Endothelial cell of umbilical vein (primary cell): ENCODE results near the gene PID1. TPM values are rescaled to one million over a fixed set of nuclear protein-coding genes. Genes with fewer than 3 reads are reported as not detected.

Source experiments
- BruUV-seq: library from RNA; stranded (reverse); fragments of 400-500 nt; replicated peaks from 2 replicates; lab custom pipeline; 2021; lab: Mats Ljungman, UMichigan
- CTCF ChIA-PET: fragments of 300-600, 350-600 bp; sonication (Branson Sonifier 250); formaldehyde crosslinking; loops from one replicate; lab custom pipeline; 2021; ENCODE audit warnings: antibody characterized with exemption, inconsistent platforms; lab: Charles Lee
- POLR2A ChIA-PET: fragments of 300-600, 350-600 bp; sonication (Branson Sonifier 250); formaldehyde crosslinking; loops from one replicate; lab custom pipeline; 2021; ENCODE audit warnings: antibody characterized with exemption, inconsistent platforms; lab: Charles Lee
- DNase-seq: peaks from one replicate; pipeline ENCODE4 v3.0.0-alpha.2; 2011; ENCODE audit warnings: low read depth, low spot score
- FAIRE-seq: peaks from 2 replicates; lab custom pipeline; 2011; peaks lifted over from hg19 to GRCh38; lab: Jason Lieb, UNC
- H2AFZ ChIP-seq: 2 replicates; pipeline ENCODE4 v1.6.0; 2012; ENCODE audit warnings: low read depth, low read length, control low read depth, inconsistent platforms
- H3K27ac ChIP-seq: 2 replicates; pipeline ENCODE4 v1.5.1; 2011; ENCODE audit warnings: low read depth, mild to moderate bottlenecking, control low read depth, low read length, moderate library complexity; ENCODE audit not compliant: insufficient read depth
- H3K27me3 ChIP-seq, 2 experiments: 2 replicates each; pipeline versions ENCODE4 v1.6.0 to v1.6.1; 2011; ENCODE audit warnings: low read length in 2 of 2, mixed read lengths in 1 of 2; ENCODE audit not compliant: control insufficient read depth in 2 of 2, insufficient read depth in 2 of 2
- H3K36me3 ChIP-seq, 2 experiments: 2 replicates in 1 of 2; 3 replicates in 1 of 2; pipeline ENCODE4 v1.5.1; 2011; ENCODE audit warnings: low read length in 2 of 2, mild to moderate bottlenecking in 1 of 2, moderate library complexity in 1 of 2; ENCODE audit not compliant: control insufficient read depth in 2 of 2, insufficient read depth in 2 of 2; ENCODE audit errors: extremely low read depth in 1 of 2
- H3K4me1 ChIP-seq: 3 replicates; pipeline ENCODE4 v1.5.1; 2011; ENCODE audit warnings: mild to moderate bottlenecking, low read length; ENCODE audit not compliant: control insufficient read depth, insufficient read depth; ENCODE audit errors: extremely low read depth
- H3K4me2 ChIP-seq: 2 replicates; pipeline ENCODE4 v1.6.1; 2011; ENCODE audit warnings: low read length, control low read depth, mixed read lengths; ENCODE audit not compliant: insufficient read depth
- H3K4me3 ChIP-seq, 3 experiments: fragments of 200-600 bp in 1 of 3; sonication (generic), shearing (Covaris generic) in 1 of 3; replicated peaks in 1 of 3; 2 replicates each; pipeline ENCODE4 v1.5.1; 2011 to 2016; ENCODE audit warnings: control low read depth in 3 of 3, low read length in 3 of 3, mild to moderate bottlenecking in 2 of 3, inconsistent platforms in 1 of 3, low read depth in 1 of 3, moderate library complexity in 1 of 3; ENCODE audit not compliant: insufficient read depth in 1 of 3
- H3K79me2 ChIP-seq: 2 replicates; pipeline ENCODE4 v1.6.0; 2012; ENCODE audit warnings: low read length, inconsistent platforms; ENCODE audit not compliant: control insufficient read depth, insufficient read depth
- H3K9ac ChIP-seq: replicated peaks from 2 replicates; pipeline ENCODE3; 2011; ENCODE audit warnings: low read length, control low read depth; ENCODE audit not compliant: insufficient read depth; ENCODE audit errors: extremely low read depth
- H3K9me1 ChIP-seq: replicated peaks from 3 replicates; pipeline ENCODE4 v1.6.0; 2011; ENCODE audit warnings: mild to moderate bottlenecking, low read length; ENCODE audit not compliant: control insufficient read depth, insufficient read depth; ENCODE audit errors: extremely low read depth
- H3K9me3 ChIP-seq: replicated peaks from 2 replicates; pipeline ENCODE4 v1.5.1; 2012; ENCODE audit warnings: low read length, inconsistent platforms; ENCODE audit not compliant: control insufficient read depth, insufficient read depth
- H4K20me1 ChIP-seq: replicated peaks from 2 replicates; pipeline ENCODE3; 2011; ENCODE audit warnings: mild to moderate bottlenecking, low read length; ENCODE audit not compliant: control insufficient read depth, insufficient read depth; ENCODE audit errors: extremely low read depth
- CTCF ChIP-seq, 2 donors: IDR thresholded peaks; 1 replicate in 1 of 2; 2 replicates in 1 of 2; pipeline ENCODE4 v1.5.1; 2011; ENCODE audit warnings: low read length in 2 of 2, mild to moderate bottlenecking in 2 of 2, moderate library complexity in 2 of 2, control low read depth in 1 of 2, inconsistent platforms in 1 of 2, low read depth in 1 of 2; ENCODE audit not compliant: insufficient read depth in 1 of 2; ENCODE audit errors: extremely low read depth in 1 of 2
- EZH2 ChIP-seq: IDR thresholded peaks from 2 replicates; pipeline ENCODE4 v1.6.1; 2012; ENCODE audit warnings: borderline replicate concordance, low read depth, mild to moderate bottlenecking, moderate library complexity, low read length, inconsistent platforms; ENCODE audit not compliant: severe bottlenecking
- FOS ChIP-seq: IDR thresholded peaks from 2 replicates; pipeline ENCODE4 v1.6.1; 2011; ENCODE audit warnings: mild to moderate bottlenecking, low read length, moderate library complexity, borderline replicate concordance; ENCODE audit not compliant: insufficient read depth
- GATA2 ChIP-seq: IDR thresholded peaks from 2 replicates; pipeline ENCODE4 v1.7.0; 2011; ENCODE audit warnings: low read depth, mild to moderate bottlenecking, moderate library complexity, mixed read lengths, low read length; ENCODE audit not compliant: insufficient read length, insufficient read depth
- JUN ChIP-seq: IDR thresholded peaks from 2 replicates; pipeline ENCODE4 v1.6.1; 2011; ENCODE audit warnings: borderline replicate concordance, low read depth; ENCODE audit not compliant: insufficient read length, insufficient read depth
- MYC ChIP-seq: IDR thresholded peaks from one replicate; pipeline ENCODE4 v1.6.1; 2011; ENCODE audit warnings: mild to moderate bottlenecking, low read depth, low read length
- POLR2A ChIP-seq: IDR thresholded peaks from 2 replicates; pipeline ENCODE4 v1.6.1; 2012; ENCODE audit warnings: low read depth, mild to moderate bottlenecking, control low read depth, low read length
- POLR2AphosphoS5 ChIP-seq: IDR thresholded peaks from 2 replicates; pipeline ENCODE4 v1.6.1; 2012; ENCODE audit warnings: low read depth, mild to moderate bottlenecking, control low read depth, low read length, moderate library complexity; ENCODE audit not compliant: insufficient read depth
- dilution Hi-C: fragments of 300-500 bp; cut with MboI; formaldehyde crosslinking; loops from one replicate; pipeline ENCODE4 v1.15.0; 2019; ENCODE audit warnings: low sequenced_read_pairs; ENCODE audit not compliant: extremely low pct_ligation_motif_present
- intact Hi-C: fragments of 100-400 bp; cut with micrococcal nuclease; formaldehyde crosslinking; loops from one replicate; pipeline ENCODE4 v1.10.0; 2022
- polyA plus RNA-seq, 4 experiments: library from polyadenylated mRNA; depleted of rRNA in 3 of 4; stranded (reverse) in 3 of 4; unstranded in 1 of 4; fragments of >200 nt; gene quantifications; 2 replicates each; pipeline versions ENCODE4 v1.2.1 to v1.2.3, GENCODE V29; 2011 to 2012; ENCODE audit warnings: missing spikeins in 1 of 4
- total RNA-seq: library from RNA; stranded (reverse); gene quantifications from 2 replicates; pipeline ENCODE4 v1.2.3, GENCODE V29; 2021
- TF ChIP-seq, protein P1 (sequence below): IDR thresholded peaks from 2 replicates; pipeline ENCODE4 v1.6.1; 2011; ENCODE audit not compliant: insufficient read depth, insufficient read length

PID1 gene
- total and polyA plus RNA-seq, 2 donors (not counting 3 experiments of a cell fraction or from before 2014, with no cell fraction given): not detected

DNA sequence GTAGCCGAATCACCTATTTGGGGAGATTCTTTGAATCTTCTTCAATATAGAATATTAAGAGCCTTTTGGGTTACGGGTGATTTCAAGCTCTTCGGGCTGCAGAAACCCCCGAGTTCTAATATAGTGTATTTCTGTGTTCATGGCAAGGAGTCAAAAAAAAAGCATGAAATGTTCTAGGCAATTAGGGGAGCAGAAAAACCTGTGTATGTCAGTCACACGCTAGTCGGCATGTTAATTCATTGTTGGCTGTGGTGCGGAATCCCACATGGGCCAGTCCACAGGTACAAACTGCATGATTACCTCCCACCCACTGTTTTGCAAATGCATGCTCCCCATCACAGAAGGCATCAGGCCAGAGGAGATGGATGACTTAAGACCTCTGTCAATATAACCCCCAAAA is 161.9 kb downstream of the PID1 start:
- H3K9ac ChIP-seq: no peak overlapping the region
- H3K4me1 ChIP-seq: no peaks in the 10 kb centered on the region
- FAIRE-seq: no peak
- H3K36me3 ChIP-seq: no peaks in the 10 kb centered on the region
- no peaks in the 10 kb centered on the region for H3K27me3 ChIP-seq
- H2AFZ ChIP-seq: no peak overlapping the region
- no peaks in the 10 kb centered on the region for H3K79me2 ChIP-seq
- ChIA-PET CTCF (no interaction called here), POLR2A (no interaction called here)
- H3K9me3 ChIP-seq: peaks cover 2% of the 10 kb centered on the region
- no peaks in the 10 kb centered on the region for H3K9me1 ChIP-seq
- intact Hi-C loops: no loop called here
- H3K4me2 ChIP-seq: no peak overlapping the region
- dilution Hi-C loops: no loop called here
- TF ChIP-seq, protein P1, sequence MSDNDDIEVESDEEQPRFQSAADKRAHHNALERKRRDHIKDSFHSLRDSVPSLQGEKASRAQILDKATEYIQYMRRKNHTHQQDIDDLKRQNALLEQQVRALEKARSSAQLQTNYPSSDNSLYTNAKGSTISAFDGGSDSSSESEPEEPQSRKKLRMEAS: no peak
- TF ChIP-seq EZH2 (no peak), MYC (no peak), FOS (no peak), POLR2A (no peak), CTCF (IDR thresholded peaks at IDR 0.05; ENCODE audit: extremely low read depth in 1 of 2, insufficient read depth in 1 of 2, low read depth in 1 of 2, low read length in 2 of 2) (no peak), JUN (no peak), POLR2AphosphoS5 (no peak), GATA2 (no peak)
- DNase-seq: no peak
- no peak overlapping the region for H3K4me3 ChIP-seq
- no TSS peak for BruUV-seq
- no peak overlapping the region for H3K27ac ChIP-seq
- H4K20me1 ChIP-seq: no peaks in the 10 kb centered on the region
